A549 (cell line): ENCODE measurements around the gene GNG12. TPM values are rescaled to one million over a fixed set of nuclear protein-coding genes. Genes with fewer than 3 reads are reported as not detected.

Experiments
- ATAC-seq, 2 experiments: fragments of 200-7000 bp in 1 of 2; fragments of >200 bp in 1 of 2; cut with Nextera tagmentation in 1 of 2; cut with Tn5 transposase in 1 of 2; 3 replicates each; pipeline versions ENCODE4 v1.8.0 to v1.9.1; 2018 to 2020; ENCODE audit warnings: mild to moderate bottlenecking in 1 of 2, moderate library complexity in 1 of 2
- CTCF ChIA-PET: fragments of 300-600 bp; sonication (Branson Sonifier 250); formaldehyde crosslinking; extraction: SDS; loops from one replicate; lab custom pipeline; 2021; ENCODE audit warnings: antibody characterized with exemption, inconsistent platforms; lab: Yijun Ruan, JAX
- POLR2A ChIA-PET: fragments of 350-600 bp; formaldehyde crosslinking; extraction: SDS; loops from one replicate; lab custom pipeline; 2021; ENCODE audit warnings: antibody characterized with exemption, inconsistent platforms; lab: Yijun Ruan, JAX
- DNase-seq, 2 experiments: peaks; one replicate each; pipeline versions ENCODE4 v3.0.0 to v3.0.0-alpha.2; 2011 to 2016; ENCODE audit warnings: low read depth in 1 of 2, low spot score in 1 of 2
- FAIRE-seq: peaks from 2 replicates; lab custom pipeline; 2011; peaks lifted over from hg19 to GRCh38; lab: Jason Lieb, UNC
- H3K27ac ChIP-seq, 2 experiments: fragments of >200 bp; sonication (Bioruptor Twin); formaldehyde crosslinking; 3 replicates each; pipeline ENCODE4 v1.5.1; 2016 to 2017
- H3K4me1 ChIP-seq: fragments of >200 bp; sonication (Bioruptor Twin); formaldehyde crosslinking; 3 replicates; pipeline ENCODE4 v1.6.1; 2016
- H3K4me2 ChIP-seq: fragments of >200 bp; sonication (Bioruptor Twin); formaldehyde crosslinking; 3 replicates; pipeline ENCODE4 v1.6.1; 2016
- H3K4me3 ChIP-seq: fragments of >200 bp; sonication (Bioruptor Twin); formaldehyde crosslinking; 3 replicates; pipeline ENCODE4 v1.5.1; 2016
- H3K9me3 ChIP-seq: fragments of >200 bp; sonication (Bioruptor Twin); formaldehyde crosslinking; 3 replicates; pipeline ENCODE4 v1.6.1; 2016
- ATOH8 ChIP-seq: fragments of 250-450 bp; sonication (Bioruptor Pico); IDR thresholded peaks from 2 replicates; pipeline ENCODE4 v1.5.0; 2020; ENCODE audit warnings: low read depth, mild to moderate bottlenecking, moderate library complexity
- BCL3 ChIP-seq: fragments of >200 bp; sonication (Bioruptor Twin); formaldehyde crosslinking; IDR thresholded peaks from 3 replicates; pipeline ENCODE4 v1.6.1; 2016
- BHLHE40 ChIP-seq: IDR thresholded peaks from 2 replicates; pipeline ENCODE4 v1.6.1; 2012; ENCODE audit warnings: low read depth, low read length, inconsistent platforms
- CBX2 ChIP-seq: fragments of 200-600 bp; sonication (generic); IDR thresholded peaks from 2 replicates; pipeline ENCODE4 v1.6.1; 2016; ENCODE audit warnings: low read depth, mild to moderate bottlenecking, borderline replicate concordance
- CBX8 ChIP-seq: fragments of 200-600 bp; sonication (generic); IDR thresholded peaks from 2 replicates; pipeline ENCODE4 v1.6.1; 2016
- EHMT2 ChIP-seq: fragments of 200-600 bp; sonication (generic); IDR thresholded peaks from 2 replicates; pipeline ENCODE4 v1.6.1; 2016; ENCODE audit warnings: antibody characterized with exemption, low read depth, mild to moderate bottlenecking, moderate library complexity
- ELK1 ChIP-seq: fragments of 150-350 bp; IDR thresholded peaks from 2 replicates; pipeline ENCODE4 v1.6.1; 2014; ENCODE audit warnings: low read depth, mild to moderate bottlenecking, low read length
- EP300 ChIP-seq, 2 experiments: fragments of >200 bp; sonication (Bioruptor Twin); formaldehyde crosslinking; IDR thresholded peaks; 2 replicates in 1 of 2; 3 replicates in 1 of 2; pipeline ENCODE4 v1.6.1; 2016 to 2017
- ESRRA ChIP-seq: fragments of 150-350 bp; IDR thresholded peaks from 2 replicates; pipeline ENCODE4 v1.6.1; 2014; ENCODE audit warnings: mild to moderate bottlenecking, low read length, borderline replicate concordance
- HDAC2 ChIP-seq: fragments of 200-600 bp; sonication (generic); IDR thresholded peaks from 2 replicates; pipeline ENCODE4 v1.6.1; 2016
- HES2 ChIP-seq: fragments of >200 bp; sonication (Bioruptor Twin); formaldehyde crosslinking; IDR thresholded peaks from 2 replicates; pipeline ENCODE4 v1.6.1; 2016
- HEYL ChIP-seq: fragments of 250-450 bp; sonication (Bioruptor Pico); IDR thresholded peaks from 2 replicates; pipeline ENCODE4 v1.8.0; 2021; ENCODE audit warnings: mild to moderate bottlenecking, moderate library complexity
- HMGXB4 ChIP-seq: fragments of 250-450 bp; sonication (Bioruptor Pico); IDR thresholded peaks from 2 replicates; pipeline ENCODE4 v1.5.0; 2021; ENCODE audit warnings: mild to moderate bottlenecking, moderate library complexity, borderline replicate concordance
- HOXA7 ChIP-seq: fragments of 250-450 bp; sonication (Bioruptor Pico); IDR thresholded peaks from 2 replicates; pipeline ENCODE4 v1.5.0; 2020; ENCODE audit warnings: mild to moderate bottlenecking, moderate library complexity
- HOXB5 ChIP-seq: fragments of 250-450 bp; sonication (Bioruptor Pico); IDR thresholded peaks from 2 replicates; pipeline ENCODE4 v1.5.0; 2020; ENCODE audit warnings: mild to moderate bottlenecking, moderate library complexity
- JUNB ChIP-seq: fragments of >200 bp; sonication (Bioruptor Twin); formaldehyde crosslinking; IDR thresholded peaks from 2 replicates; pipeline ENCODE4 v1.6.1; 2016
- KDM1A ChIP-seq: fragments of 200-600 bp; sonication (generic); IDR thresholded peaks from 2 replicates; pipeline ENCODE4 v1.6.1; 2016; ENCODE audit warnings: low read depth, mild to moderate bottlenecking
- MAX ChIP-seq: IDR thresholded peaks from 2 replicates; pipeline ENCODE4 v1.6.1; 2012
- PHF8 ChIP-seq: fragments of 200-600 bp; sonication (generic); IDR thresholded peaks from 2 replicates; pipeline ENCODE4 v1.6.1; 2016; ENCODE audit warnings: low read depth, mild to moderate bottlenecking, antibody characterized with exemption, moderate library complexity, borderline replicate concordance
- POLR2A ChIP-seq: IDR thresholded peaks from 2 replicates; pipeline ENCODE4 v1.6.1; 2012; ENCODE audit warnings: mild to moderate bottlenecking, low read length
- POLR2AphosphoS2 ChIP-seq: conservative IDR thresholded peaks from 2 replicates; pipeline ENCODE4 v1.6.1; 2012; ENCODE audit warnings: low read length, improper control_type of control experiment, inconsistent platforms
- RFX5 ChIP-seq: fragments of 450-650 bp; IDR thresholded peaks from 2 replicates; pipeline ENCODE4 v1.7.1; 2014; ENCODE audit warnings: antibody characterized with exemption, mild to moderate bottlenecking, moderate library complexity
- RNF2 ChIP-seq: fragments of 200-600 bp; sonication (generic); IDR thresholded peaks from 2 replicates; pipeline ENCODE4 v1.6.1; 2016; ENCODE audit warnings: low read depth, mild to moderate bottlenecking, antibody characterized with exemption, moderate library complexity, borderline replicate concordance
- TFCP2L1 ChIP-seq: fragments of 250-450 bp; sonication (Bioruptor Pico); IDR thresholded peaks from 2 replicates; pipeline ENCODE4 v1.5.0; 2021; ENCODE audit warnings: mild to moderate bottlenecking
- TP53 ChIP-seq: fragments of 250-450 bp; sonication (Bioruptor Pico); IDR thresholded peaks from 2 replicates; pipeline ENCODE4 v1.5.0; 2021; ENCODE audit warnings: mild to moderate bottlenecking, moderate library complexity
- ZC3H11A ChIP-seq: fragments of 450-650 bp; IDR thresholded peaks from 2 replicates; pipeline ENCODE4 v1.6.1; 2014; ENCODE audit warnings: antibody characterized with exemption, mild to moderate bottlenecking
- ZFP36 ChIP-seq: fragments of 450-650 bp; IDR thresholded peaks from 2 replicates; pipeline ENCODE4 v1.6.1; 2014; ENCODE audit warnings: borderline replicate concordance; ENCODE audit not compliant: partially characterized antibody
- WGBS: methylation state at CpG from one replicate; pipeline ENCODE4 v1.1.6; 2017; ENCODE audit errors: missing lambda C conversion rate; 5-methylcytosine and 5-hydroxymethylcytosine counted together
- polyA plus RNA-seq, 4 experiments: library from polyadenylated mRNA; depleted of rRNA in 3 of 4; stranded (reverse); fragments of >200 nt; fragmentation: RNase III in 1 of 4; extraction: RNeasy Plus Mini Kit Qiagen cat#74134 plus additional on column Dnase treatment in 1 of 4; gene quantifications; 2 replicates in 3 of 4; 3 replicates in 1 of 4; pipeline ENCODE4 v1.2.3, GENCODE V29; 2011 to 2017

GNG12 gene
- polyA plus RNA-seq, 2 of the 4 experiments (the other 2 are of a cell fraction) = 91.8 to 132 TPM

GRCh38 chr1:67680486-67680885 lies 152.8 kb downstream of the GNG12 start:
- POLR2A ChIA-PET = no interaction called here
- H3K9me3 ChIP-seq = no peaks in the 10 kb centered on the region
- no peak overlapping the region for H3K4me2 ChIP-seq
- no peak for TF ChIP-seq HOXB5
- TF ChIP-seq PHF8 = no peak
- TF ChIP-seq EHMT2 = no peak
- TF ChIP-seq POLR2A = no peak
- no peak for TF ChIP-seq RNF2
- no peak for TF ChIP-seq HEYL
- no peak for TF ChIP-seq HOXA7
- no peak for TF ChIP-seq POLR2AphosphoS2
- no peak for TF ChIP-seq BHLHE40
- TF ChIP-seq BCL3 = no peak
- no peak for TF ChIP-seq ZC3H11A
- no peak for TF ChIP-seq TP53 (CRISPR knock-in tag)
- TF ChIP-seq ZFP36 = no peak
- TF ChIP-seq MAX = no peak
- no peak for TF ChIP-seq ELK1
- TF ChIP-seq HES2 = no peak
- TF ChIP-seq, all 56 proteins: peak for 0
- FAIRE-seq (no peak), DNase-seq (no peak), ATAC-seq (no peak)
- Histone ChIP-seq H3K27ac (no peak overlapping the region), H3K4me3 (no peak overlapping the region), H3K4me1 (peaks cover 29% of the 10 kb centered on the region)
- CTCF ChIA-PET = no interaction called here
- WGBS = 92% methylated on average over 2 of the region's 2 CpGs

GRCh38 chr1:67679691-67680090 lies 153.6 kb downstream of the GNG12 start:
- Histone ChIP-seq H3K27ac (no peak overlapping the region), H3K9me3 (no peaks in the 10 kb centered on the region), H3K4me2 (no peak overlapping the region), H3K4me1 (peaks cover 29% of the 10 kb centered on the region), H3K4me3 (no peak overlapping the region)
- DNase-seq (no peak), FAIRE-seq (no peak), ATAC-seq (no peak)
- TF ChIP-seq PHF8 (no peak), RFX5 (no peak), CBX8 (no peak), POLR2AphosphoS2 (no peak), EP300 (IDR thresholded peaks at IDR 0.05) (no peak), JUNB (no peak), KDM1A (no peak)
- POLR2A ChIA-PET = no interaction called here
- CTCF ChIA-PET = no interaction called here

GRCh38 chr1:67677930-67678329 lies 155.3 kb downstream of the GNG12 start:
- no peak overlapping the region for H3K4me2 ChIP-seq
- POLR2A ChIA-PET = no interaction called here
- CTCF ChIA-PET = interaction anchor here (1.4 to 1.5 kb wide), 2 partner anchors 116 to 117 kb away, joined by 3 to 4 read pairs; no protein-coding TSS in a partner anchor
- H3K27ac ChIP-seq = no peak overlapping the region
- H3K9me3 ChIP-seq = no peaks in the 10 kb centered on the region
- TF ChIP-seq ELK1 (no peak), CBX2 (no peak), TFCP2L1 (CRISPR knock-in tag) (no peak), EHMT2 (no peak), HES2 (no peak), HDAC2 (no peak), HMGXB4 (no peak), ESRRA (no peak), HEYL (no peak), ATOH8 (CRISPR knock-in tag) (no peak)
- TF ChIP-seq, all 56 proteins: peak for 0
- Histone ChIP-seq H3K4me3 (no peak overlapping the region), H3K4me1 (peaks cover 14% of the 10 kb centered on the region)
- ATAC-seq = no peak
- 100% methylated on average over 2 of the region's 2 CpGs for WGBS
- no peak for DNase-seq
- no peak for FAIRE-seq
